Naive thymus-derived CD8-positive, alpha-beta T cell (primary cell): ENCODE data around the gene PARM1. TPM values are rescaled to one million over a fixed set of nuclear protein-coding genes. Genes with fewer than 3 reads are reported as not detected.

Source experiments
- ATAC-seq, 2 donors: fragments of 150-1000 bp; cut with Tn5 transposase in 1 of 2; sonication (Bioruptor Pico), chemical (Tn5 transposase) in 1 of 2; 1 replicate in 1 of 2; 2 replicates in 1 of 2; pipeline ENCODE4 v1.10.0; 2021; ENCODE audit warnings: mild to moderate bottlenecking in 2 of 2, moderate library complexity in 2 of 2
- POLR2A ChIA-PET: fragments of 350-600 bp; sonication (Branson Sonifier 250); formaldehyde crosslinking; loops from one replicate; lab custom pipeline; 2021; ENCODE audit warnings: antibody characterized with exemption; lab: Charles Lee
- DNase-seq, 10 donors: peaks; one replicate each; pipeline versions ENCODE4 v3.0.0 to v3.0.0-alpha.2; 2020 to 2022
- H3K27ac Mint-ChIP-seq, 10 donors: one replicate each; pipeline ENCODE4 v1.8.0; 2020 to 2022; ENCODE audit warnings: mild to moderate bottlenecking in 10 of 10, mixed read lengths in 10 of 10, moderate library complexity in 4 of 10, inconsistent platforms in 1 of 10
- H3K27me3 Mint-ChIP-seq, 5 donors: one replicate each; pipeline ENCODE4 v1.8.0; 2021 to 2022; ENCODE audit warnings: mixed read lengths in 5 of 5
- H3K36me3 Mint-ChIP-seq, 3 donors: one replicate each; pipeline ENCODE4 v1.8.0; 2020 to 2022; ENCODE audit warnings: mixed read lengths in 3 of 3, mild to moderate bottlenecking in 2 of 3, inconsistent platforms in 1 of 3
- H3K4me1 Mint-ChIP-seq, 4 donors: one replicate each; pipeline ENCODE4 v1.8.0; 2021 to 2022; ENCODE audit warnings: mixed read lengths in 4 of 4
- H3K4me3 Mint-ChIP-seq, 10 donors: one replicate each; pipeline ENCODE4 v1.8.0; 2020 to 2022; ENCODE audit warnings: mild to moderate bottlenecking in 10 of 10, mixed read lengths in 10 of 10, moderate library complexity in 6 of 10, inconsistent platforms in 1 of 10
- H3K9me3 Mint-ChIP-seq, 9 donors: one replicate each; pipeline ENCODE4 v1.8.0; 2020 to 2022; ENCODE audit warnings: mixed read lengths in 9 of 9, mild to moderate bottlenecking in 3 of 9, inconsistent platforms in 1 of 9, moderate library complexity in 1 of 9
- polyA plus RNA-seq, 3 donors: library from polyadenylated mRNA; unstranded; fragments of 300-500 nt; fragmentation: Illumina TruSeq; gene quantifications; one replicate each; pipeline ENCODE4 v1.2.3, GENCODE V29; 2021
- total RNA-seq, 8 experiments: library from RNA in 2 of 8; stranded (reverse) in 2 of 8; gene quantifications; one replicate each; pipeline ENCODE4 v1.2.3 and lab custom pipeline; 2021 to 2026

Gene PARM1
- total and polyA plus RNA-seq, 5 experiments from 2014 or later: 0.11 to 0.21 TPM; not detected in 3

- no peak for ATAC-seq
- Mint-ChIP-seq H3K27me3 (peaks cover 0 to 15% (median 1%) of the 10 kb centered on the region in 5 donors), H3K27ac (no peak overlapping the region), H3K4me1 (no peaks in the 10 kb centered on the region), H3K9me3 (peaks cover 0 to 13% (median 1%) of the 10 kb centered on the region in 9 donors), H3K4me3 (no peak overlapping the region), H3K36me3 (no peaks in the 10 kb centered on the region)
- DNase-seq: no peak
- POLR2A ChIA-PET: no interaction called here
Measured at GRCh38 chr4:75025431-75025830, 92.5 kb downstream of the PARM1 start.

GRCh38 chr4:75028196-75028854 lies 95.4 kb downstream of the PARM1 start:
- no peak overlapping the region for H3K27ac Mint-ChIP-seq
- no peak for DNase-seq
- no peaks in the 10 kb centered on the region for H3K4me1 Mint-ChIP-seq
- peaks cover 0 to 13% (median 0%) of the 10 kb centered on the region in 9 donors for H3K9me3 Mint-ChIP-seq
- H3K36me3 Mint-ChIP-seq: no peaks in the 10 kb centered on the region
- POLR2A ChIA-PET: no interaction called here
- peaks cover 0 to 15% (median 1%) of the 10 kb centered on the region in 5 donors for H3K27me3 Mint-ChIP-seq
- H3K4me3 Mint-ChIP-seq: no peak overlapping the region
- no peak for ATAC-seq

- ATAC-seq (no peak), DNase-seq (no peak)
- Mint-ChIP-seq H3K36me3 (no peaks in the 10 kb centered on the region), H3K27me3 (peaks cover 0 to 16% (median 1%) of the 10 kb centered on the region in 5 donors), H3K4me3 (no peak overlapping the region), H3K9me3 (peaks cover 0 to 13% (median 0%) of the 10 kb centered on the region in 9 donors), H3K4me1 (peaks cover 0 to 2% (median 0%) of the 10 kb centered on the region in 4 donors), H3K27ac (no peak overlapping the region)
- POLR2A ChIA-PET: no interaction called here
Measured at GRCh38 chr4:75030028-75030427, 97.1 kb downstream of the PARM1 start.

- no peak overlapping the region for H3K27ac Mint-ChIP-seq
- POLR2A ChIA-PET: no interaction called here
- peaks cover 0 to 2% (median 0%) of the 10 kb centered on the region in 4 donors for H3K4me1 Mint-ChIP-seq
- H3K27me3 Mint-ChIP-seq: peaks cover 0 to 16% (median 1%) of the 10 kb centered on the region in 5 donors
- DNase-seq: no peak
- ATAC-seq: no peak
- peaks cover 0 to 13% (median 2%) of the 10 kb centered on the region in 9 donors for H3K9me3 Mint-ChIP-seq
- no peaks in the 10 kb centered on the region for H3K36me3 Mint-ChIP-seq
- no peak overlapping the region for H3K4me3 Mint-ChIP-seq
Measured at GRCh38 chr4:75030649-75031235, 97.8 kb downstream of the PARM1 start.

GRCh38 chr4:75031775-75032174 lies 98.9 kb downstream of the PARM1 start:
- Mint-ChIP-seq H3K27ac (no peak overlapping the region), H3K27me3 (peaks cover 0 to 15% (median 1%) of the 10 kb centered on the region in 5 donors), H3K36me3 (no peaks in the 10 kb centered on the region), H3K4me3 (no peak overlapping the region), H3K4me1 (peaks cover 0 to 7% (median 0%) of the 10 kb centered on the region in 4 donors), H3K9me3 (peaks cover 0 to 13% (median 2%) of the 10 kb centered on the region in 9 donors)
- DNase-seq: no peak
- POLR2A ChIA-PET: no interaction called here
- ATAC-seq: no peak

- Mint-ChIP-seq H3K4me1 (peaks cover 0 to 7% (median 0%) of the 10 kb centered on the region in 4 donors), H3K9me3 (peaks cover 0 to 12% (median under 1%) of the 10 kb centered on the region in 9 donors), H3K27ac (no peak overlapping the region), H3K27me3 (peaks cover 0 to 6% (median 0%) of the 10 kb centered on the region in 5 donors), H3K4me3 (no peak overlapping the region), H3K36me3 (no peaks in the 10 kb centered on the region)
- POLR2A ChIA-PET: no interaction called here
- DNase-seq (no peak), ATAC-seq (no peak)
Measured at GRCh38 chr4:75034523-75034922, 101.6 kb downstream of the PARM1 start.

GRCh38 chr4:75035321-75035720 lies 102.4 kb downstream of the PARM1 start:
- peak overlapping the region in 1 of 10 donors; percentile 22 for H3K4me3 Mint-ChIP-seq
- H3K9me3 Mint-ChIP-seq: peaks cover 0 to 12% (median 1%) of the 10 kb centered on the region in 9 donors
- POLR2A ChIA-PET: no interaction called here
- H3K27ac Mint-ChIP-seq: peak overlapping the region in 1 of 10 donors; percentile 60
- DNase-seq (no peak), ATAC-seq (no peak)
- H3K4me1 Mint-ChIP-seq: peaks cover 0 to 7% (median 0%) of the 10 kb centered on the region in 4 donors
- no peaks in the 10 kb centered on the region for H3K36me3 Mint-ChIP-seq
- peaks cover 0 to 6% (median 0%) of the 10 kb centered on the region in 5 donors for H3K27me3 Mint-ChIP-seq

GRCh38 chr4:75036046-75036830 lies 103.3 kb downstream of the PARM1 start:
- no peak overlapping the region for H3K4me3 Mint-ChIP-seq
- peaks cover 0 to 6% (median 0%) of the 10 kb centered on the region in 5 donors for H3K27me3 Mint-ChIP-seq
- peaks cover 0 to 7% (median 0%) of the 10 kb centered on the region in 4 donors for H3K4me1 Mint-ChIP-seq
- DNase-seq (no peak), ATAC-seq (no peak)
- H3K27ac Mint-ChIP-seq: no peak overlapping the region
- H3K9me3 Mint-ChIP-seq: peaks cover 0 to 17% (median 1%) of the 10 kb centered on the region in 9 donors
- no peaks in the 10 kb centered on the region for H3K36me3 Mint-ChIP-seq
- POLR2A ChIA-PET: no interaction called here

- H3K9me3 Mint-ChIP-seq: peaks cover 0 to 17% (median 1%) of the 10 kb centered on the region in 9 donors
- no peak overlapping the region for H3K4me3 Mint-ChIP-seq
- no peak for ATAC-seq
- POLR2A ChIA-PET: no interaction called here
- H3K36me3 Mint-ChIP-seq: no peaks in the 10 kb centered on the region
- no peak for DNase-seq
- H3K27ac Mint-ChIP-seq: no peak overlapping the region
- peaks cover 0 to 7% (median 0%) of the 10 kb centered on the region in 4 donors for H3K4me1 Mint-ChIP-seq
- peaks cover 0 to 6% (median 0%) of the 10 kb centered on the region in 5 donors for H3K27me3 Mint-ChIP-seq
Measured at GRCh38 chr4:75037252-75037651, 104.3 kb downstream of the PARM1 start.

GRCh38 chr4:75038376-75038775 lies 105.5 kb downstream of the PARM1 start:
- Mint-ChIP-seq H3K4me3 (no peak overlapping the region), H3K36me3 (no peaks in the 10 kb centered on the region), H3K27me3 (peaks cover 0 to 11% (median 0%) of the 10 kb centered on the region in 5 donors), H3K9me3 (peaks cover 0 to 21% (median 3%) of the 10 kb centered on the region in 9 donors), H3K27ac (no peak overlapping the region), H3K4me1 (peaks cover 0 to 7% (median 0%) of the 10 kb centered on the region in 4 donors)
- DNase-seq (no peak), ATAC-seq (no peak)
- POLR2A ChIA-PET: no interaction called here

GRCh38 chr4:75040703-75041102 lies 107.8 kb downstream of the PARM1 start:
- Mint-ChIP-seq H3K27me3 (peaks cover 0 to 5% (median 0%) of the 10 kb centered on the region in 5 donors), H3K27ac (no peak overlapping the region)

GRCh38 chr4:75042601-75043208 lies 109.8 kb downstream of the PARM1 start:
- H3K27me3 Mint-ChIP-seq: peaks cover 0 to 8% (median 5%) of the 10 kb centered on the region in 5 donors
- POLR2A ChIA-PET: no interaction called here
- peaks cover 0 to 2% (median 0%) of the 10 kb centered on the region in 4 donors for H3K4me1 Mint-ChIP-seq
- no peak overlapping the region for H3K27ac Mint-ChIP-seq
- H3K9me3 Mint-ChIP-seq: peaks cover 0 to 22% (median 3%) of the 10 kb centered on the region in 9 donors
- no peak overlapping the region for H3K4me3 Mint-ChIP-seq
- no peak for DNase-seq
- no peak for ATAC-seq
- no peaks in the 10 kb centered on the region for H3K36me3 Mint-ChIP-seq

More at GRCh38 chr4:75040703-75041102, 107.8 kb downstream of the PARM1 start:
- POLR2A ChIA-PET: no interaction called here
- peaks cover 0 to 5% (median 0%) of the 10 kb centered on the region in 4 donors for H3K4me1 Mint-ChIP-seq
- DNase-seq (no peak), ATAC-seq (no peak)
- H3K4me3 Mint-ChIP-seq: no peak overlapping the region
- no peaks in the 10 kb centered on the region for H3K36me3 Mint-ChIP-seq
- H3K9me3 Mint-ChIP-seq: peaks cover 0 to 22% (median 2%) of the 10 kb centered on the region in 9 donors
